PC-9 (cell line): ENCODE data around the gene SYNPO.

Source experiments
- EZH2 ChIP-seq: fragments of 200-600 bp; sonication (generic); IDR thresholded peaks from 2 replicates; pipeline ENCODE4 v1.8.0; 2017; ENCODE audit warnings: antibody characterized with exemption, low read depth
- TF ChIP-seq, protein P1 (sequence below): fragments of 200-600 bp; sonication (generic); conservative IDR thresholded peaks from 2 replicates; pipeline ENCODE4 v1.6.1; 2017; ENCODE audit warnings: mixed run types, antibody characterized with exemption, mild to moderate bottlenecking, moderate library complexity

DNA sequence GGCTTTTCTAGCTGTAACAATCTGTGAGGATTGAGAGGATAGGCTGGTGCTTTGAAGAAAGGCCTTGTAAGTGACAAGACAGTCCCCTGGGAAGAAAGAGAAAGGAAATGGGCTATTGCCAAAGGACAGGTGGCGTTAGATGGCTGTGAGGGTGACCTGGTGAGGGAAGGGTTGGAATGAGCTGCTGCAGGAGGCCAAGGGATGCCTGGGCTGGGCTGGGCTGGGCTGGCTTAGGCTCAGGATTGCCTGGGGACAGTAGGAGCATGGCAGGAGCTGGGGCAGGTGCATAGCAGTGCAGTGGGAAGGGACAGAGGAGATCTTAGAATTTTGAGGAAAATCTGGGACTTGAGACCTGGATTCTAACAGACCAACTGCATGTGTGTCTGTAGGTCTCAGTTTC is 10.9 kb downstream of the SYNPO start:
- no peak for TF ChIP-seq EZH2
- TF ChIP-seq, protein P1, sequence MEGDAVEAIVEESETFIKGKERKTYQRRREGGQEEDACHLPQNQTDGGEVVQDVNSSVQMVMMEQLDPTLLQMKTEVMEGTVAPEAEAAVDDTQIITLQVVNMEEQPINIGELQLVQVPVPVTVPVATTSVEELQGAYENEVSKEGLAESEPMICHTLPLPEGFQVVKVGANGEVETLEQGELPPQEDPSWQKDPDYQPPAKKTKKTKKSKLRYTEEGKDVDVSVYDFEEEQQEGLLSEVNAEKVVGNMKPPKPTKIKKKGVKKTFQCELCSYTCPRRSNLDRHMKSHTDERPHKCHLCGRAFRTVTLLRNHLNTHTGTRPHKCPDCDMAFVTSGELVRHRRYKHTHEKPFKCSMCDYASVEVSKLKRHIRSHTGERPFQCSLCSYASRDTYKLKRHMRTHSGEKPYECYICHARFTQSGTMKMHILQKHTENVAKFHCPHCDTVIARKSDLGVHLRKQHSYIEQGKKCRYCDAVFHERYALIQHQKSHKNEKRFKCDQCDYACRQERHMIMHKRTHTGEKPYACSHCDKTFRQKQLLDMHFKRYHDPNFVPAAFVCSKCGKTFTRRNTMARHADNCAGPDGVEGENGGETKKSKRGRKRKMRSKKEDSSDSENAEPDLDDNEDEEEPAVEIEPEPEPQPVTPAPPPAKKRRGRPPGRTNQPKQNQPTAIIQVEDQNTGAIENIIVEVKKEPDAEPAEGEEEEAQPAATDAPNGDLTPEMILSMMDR: no peak
